Measurements from ENCODE around the gene AFAP1.
A peak's percentile ranks its signal among the peaks of the same experiment; 100 is the strongest.

The AFAP1 gene

DNA sequence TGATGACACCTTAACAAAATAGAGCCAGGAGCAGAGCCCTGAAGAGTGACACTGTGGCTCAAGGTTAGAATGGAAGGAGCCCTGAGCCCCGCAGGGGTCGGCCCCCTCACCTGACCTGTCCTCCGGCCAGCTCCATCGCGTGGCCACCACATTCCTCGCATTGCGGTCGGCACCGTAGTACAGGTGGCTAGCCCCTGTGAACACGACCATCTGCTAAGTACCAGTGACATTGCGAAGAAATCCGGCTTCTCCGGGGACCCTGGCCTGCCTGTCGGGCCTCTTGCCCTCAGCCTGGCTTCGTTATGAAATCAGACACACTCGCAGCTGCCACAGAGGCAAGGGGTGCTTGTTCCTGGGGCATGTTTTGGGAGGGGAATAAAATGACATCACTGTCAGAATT is 179.0 kb downstream of the AFAP1 start:
- DNase-seq (ENCODE audit: low read depth) = no peak
- no peak for TF ChIP-seq CTCF (IDR thresholded peaks at IDR 0.05; ENCODE audit: control insufficient read depth, extremely low read depth, insufficient read depth)
- H3K4me3 ChIP-seq (ENCODE audit: low read depth, low read length) = no peak overlapping the region

- H3K4me3 ChIP-seq (ENCODE audit: low read depth, low read length) = no peak overlapping the region
- no peak for TF ChIP-seq CTCF (IDR thresholded peaks at IDR 0.05; ENCODE audit: control insufficient read depth, extremely low read depth, insufficient read depth)
- DNase-seq (ENCODE audit: low read depth) = no peak
These were observed 179.4 kb downstream of the AFAP1 start for GRCh38 chr4:7760228-7760627.

- TF ChIP-seq CTCF (IDR thresholded peaks at IDR 0.05; ENCODE audit: control insufficient read depth, extremely low read depth, insufficient read depth) = no peak
- no peak overlapping the region for H3K4me3 ChIP-seq (ENCODE audit: low read depth, low read length)
- no peak for DNase-seq (ENCODE audit: low read depth)
These were observed 180.0 kb downstream of the AFAP1 start for GRCh38 chr4:7759635-7760034.

DNA sequence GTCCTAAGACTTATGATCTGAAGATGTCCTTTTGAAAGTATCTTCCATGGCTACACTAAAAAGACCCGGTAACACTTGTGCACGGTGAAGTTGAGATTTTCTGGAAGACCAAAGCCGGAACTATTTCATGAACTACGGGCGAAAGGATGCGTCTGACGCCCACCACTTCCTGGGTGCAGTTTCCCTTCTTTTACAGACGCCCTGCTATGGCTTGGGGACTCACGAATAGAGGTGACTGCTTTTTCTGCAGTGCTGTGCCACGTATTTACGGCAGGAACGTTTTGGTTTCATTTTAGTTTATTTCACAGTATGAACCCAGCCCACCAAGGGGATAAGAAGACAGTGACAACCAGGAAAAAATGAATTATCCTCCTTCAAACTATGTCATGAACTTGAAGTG is 180.4 kb downstream of the AFAP1 start:
- no peak overlapping the region for H3K4me3 ChIP-seq (ENCODE audit: low read depth, low read length)
- no peak for TF ChIP-seq CTCF (IDR thresholded peaks at IDR 0.05; ENCODE audit: control insufficient read depth, extremely low read depth, insufficient read depth)

GRCh38 chr4:7758476-7758875 is 181.2 kb downstream of the AFAP1 start:
- no peak for DNase-seq (ENCODE audit: low read depth)
- no peak overlapping the region for H3K4me3 ChIP-seq (ENCODE audit: low read depth, low read length)
- TF ChIP-seq CTCF (IDR thresholded peaks at IDR 0.05; ENCODE audit: control insufficient read depth, extremely low read depth, insufficient read depth) = no peak

More for the DNA sequence above, 180.4 kb downstream of the AFAP1 start:
- no peak for DNase-seq (ENCODE audit: low read depth)

DNA sequence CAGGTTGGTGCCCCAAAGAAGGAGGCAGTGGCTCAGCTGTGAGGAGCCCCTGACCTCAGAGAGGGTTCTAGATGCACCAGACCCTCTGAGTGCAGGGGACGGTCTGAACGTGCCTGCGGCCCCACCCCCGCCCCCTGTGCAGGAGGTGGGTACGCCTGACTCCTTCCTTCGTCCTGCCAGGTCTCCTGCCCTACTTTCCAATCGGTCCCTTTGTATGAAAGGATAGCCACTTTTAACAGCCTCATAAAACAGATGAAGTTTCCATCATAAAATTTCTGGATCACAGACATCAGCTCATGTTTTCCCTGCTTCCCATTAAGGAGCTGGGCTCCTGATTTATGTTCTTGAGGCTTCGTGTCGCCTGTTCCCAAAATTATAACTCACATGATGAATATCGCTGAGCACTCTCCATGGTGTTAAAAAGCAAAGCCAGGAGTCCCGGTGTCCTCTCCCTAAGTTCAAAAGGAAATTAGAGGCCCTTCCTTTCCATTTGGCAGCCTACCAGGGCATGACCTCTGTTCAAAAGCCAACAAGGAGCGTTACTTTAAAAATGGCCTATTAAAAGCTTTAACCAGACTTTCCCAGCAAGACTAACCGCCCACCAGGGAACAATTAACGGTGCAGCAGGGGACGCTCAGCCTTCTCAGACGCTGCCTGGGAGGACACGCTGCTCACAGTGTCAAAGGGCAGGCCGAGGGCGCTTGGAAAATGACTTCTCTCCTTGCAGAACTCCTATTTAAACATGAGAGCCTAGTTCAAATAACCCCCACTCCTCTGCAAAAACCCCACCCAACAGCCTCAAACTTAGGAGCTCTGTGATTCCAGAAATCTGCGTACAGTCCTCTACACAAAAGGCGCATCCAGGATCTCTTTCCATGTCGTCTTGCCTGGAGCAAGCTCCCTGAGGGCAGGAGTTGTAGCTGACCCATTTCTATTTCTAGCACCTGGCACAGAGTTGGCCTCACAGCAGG is 181.9 kb downstream of the AFAP1 start:
- TF ChIP-seq CTCF (IDR thresholded peaks at IDR 0.05; ENCODE audit: control insufficient read depth, extremely low read depth, insufficient read depth) = no peak
- no peak overlapping the region for H3K4me3 ChIP-seq (ENCODE audit: low read depth, low read length)
- peak; percentile 68 for DNase-seq (ENCODE audit: low read depth)

All from LNCaP clone FGC (cell line).